HG02884 (cell line): Measurements from ENCODE around the gene IFI27L2.

Source experiments
- ATAC-seq: cut with Tn5 transposase; IDR thresholded peaks from one replicate; pipeline ENCODE4 v1.9.1; 2021; ENCODE audit warnings: mild to moderate bottlenecking, moderate library complexity; ENCODE audit not compliant: unreplicated experiment

IFI27L2 gene

GRCh38 chr14:94103554-94104150 lies 25.8 kb downstream of the IFI27L2 start:
- no peak for ATAC-seq

GRCh38 chr14:94102768-94103482 lies 26.5 kb downstream of the IFI27L2 start:
- no peak for ATAC-seq

GRCh38 chr14:94101748-94102147 lies 27.7 kb downstream of the IFI27L2 start:
- no peak for ATAC-seq

GRCh38 chr14:94100847-94101246 lies 28.6 kb downstream of the IFI27L2 start:
- ATAC-seq = no peak

GRCh38 chr14:94099006-94099405 lies 30.4 kb downstream of the IFI27L2 start:
- ATAC-seq = no peak

GRCh38 chr14:94098326-94098992 lies 30.9 kb downstream of the IFI27L2 start:
- no peak for ATAC-seq

- no peak for ATAC-seq
These were observed 32.3 kb downstream of the IFI27L2 start for GRCh38 chr14:94097091-94097490.

- no peak for ATAC-seq
These were observed 36.0 kb downstream of the IFI27L2 start for GRCh38 chr14:94093418-94093817.

- ATAC-seq = no peak
These were observed 39.9 kb downstream of the IFI27L2 start for GRCh38 chr14:94089479-94089878.

GRCh38 chr14:94088516-94088915 lies 40.9 kb downstream of the IFI27L2 start:
- ATAC-seq = no peak

- no peak for ATAC-seq
These were observed 41.5 kb downstream of the IFI27L2 start for GRCh38 chr14:94087891-94088290.

GRCh38 chr14:94081386-94081820 lies 48.0 kb downstream of the IFI27L2 start:
- ATAC-seq = peak; percentile 28

GRCh38 chr14:94080621-94081385 lies 48.6 kb downstream of the IFI27L2 start, which contains the start of the genes DDX24 and IFI27L1:
DDX24 (minus strand) TSS chr14:94081202; CDS start chr14:94079742, 1,460 bp downstream.
IFI27L1 (plus strand) TSS chr14:94081310; CDS start chr14:94096938, 15,628 bp downstream.
- ATAC-seq = peak; percentile 96

GRCh38 chr14:94079891-94080620 lies 49.3 kb downstream of the IFI27L2 start:
- ATAC-seq = no peak

- ATAC-seq = no peak
These were observed 51.6 kb downstream of the IFI27L2 start for GRCh38 chr14:94077823-94078222.
